Suppressor macrophage treated with lipopolysaccharide for 4 hours (primary cell): Measurements from ENCODE around the gene COLEC11.
"Not testable (repeated sequence)": the region's sequence is repeated elsewhere in the genome, so short reads cannot be mapped to it uniquely, and the experiment has no call there.

Source experiments
- DNase-seq: peaks from one replicate; pipeline ENCODE4 v3.0.0-alpha.2; 2020

The COLEC11 gene

GRCh38 chr2:3655871-3656761, 61.2 kb downstream of the COLEC11 start:
- DNase-seq = no peak

GRCh38 chr2:3656762-3657721, 62.1 kb downstream of the COLEC11 start:
- DNase-seq = no peak

GRCh38 chr2:3657881-3658280, 63.0 kb downstream of the COLEC11 start, which contains the start of gene ALLC:
TSS of gene ALLC (plus strand) at chr2:3658200. CDS start at chr2:3671158, 12,958 bp downstream.
- no peak for DNase-seq

GRCh38 chr2:3659447-3660432, 64.8 kb downstream of the COLEC11 start:
- DNase-seq = no peak

GRCh38 chr2:3660640-3661039, 65.7 kb downstream of the COLEC11 start:
- DNase-seq = not testable (repeated sequence)

- DNase-seq = no peak
These were observed 66.3 kb downstream of the COLEC11 start for GRCh38 chr2:3661149-3661660.

GRCh38 chr2:3662239-3662638, 67.3 kb downstream of the COLEC11 start:
- no peak for DNase-seq

- no peak for DNase-seq
These were observed 69.2 kb downstream of the COLEC11 start for GRCh38 chr2:3664118-3664517.

- DNase-seq = no peak
These were observed 70.0 kb downstream of the COLEC11 start for GRCh38 chr2:3664925-3665324.

- DNase-seq = no peak
These were observed 71.1 kb downstream of the COLEC11 start for GRCh38 chr2:3665886-3666612.

GRCh38 chr2:3666613-3666975, 71.7 kb downstream of the COLEC11 start:
- DNase-seq = no peak

GRCh38 chr2:3667151-3667631, 72.3 kb downstream of the COLEC11 start:
- no peak for DNase-seq

GRCh38 chr2:3669656-3670055, 74.7 kb downstream of the COLEC11 start:
- no peak for DNase-seq

GRCh38 chr2:3670376-3670775, 75.5 kb downstream of the COLEC11 start:
- no peak for DNase-seq

GRCh38 chr2:3670941-3671340, 76.0 kb downstream of the COLEC11 start:
- no peak for DNase-seq

- DNase-seq = no peak
These were observed 78.2 kb downstream of the COLEC11 start for GRCh38 chr2:3672861-3673678.

GRCh38 chr2:3674066-3674845, 79.3 kb downstream of the COLEC11 start:
- no peak for DNase-seq

- DNase-seq = no peak
These were observed 80.8 kb downstream of the COLEC11 start for GRCh38 chr2:3675687-3676086.

GRCh38 chr2:3677436-3677835, 82.5 kb downstream of the COLEC11 start:
- DNase-seq = no peak
